Memory B cell (primary cell): ENCODE data around the gene TNRC6C.

ENCODE experiments used
- ATAC-seq: fragments of 150-1000 bp; cut with Tn5 transposase; 2 replicates; pipeline ENCODE4 v1.10.0; 2021; ENCODE audit warnings: low read depth, mild to moderate bottlenecking, moderate library complexity
- DNase-seq, 2 donors: peaks; one replicate each; pipeline ENCODE4 v3.0.0; 2022; ENCODE audit warnings: low spot score in 2 of 2
- H3K27ac Mint-ChIP-seq: one replicate; pipeline ENCODE4 v1.8.0; 2022; ENCODE audit warnings: mild to moderate bottlenecking, moderate library complexity, mixed read lengths
- H3K27me3 Mint-ChIP-seq: one replicate; pipeline ENCODE4 v1.8.0; 2022; ENCODE audit warnings: mixed read lengths
- H3K36me3 Mint-ChIP-seq: one replicate; pipeline ENCODE4 v1.8.0; 2022; ENCODE audit warnings: mild to moderate bottlenecking, mixed read lengths
- H3K4me1 Mint-ChIP-seq: one replicate; pipeline ENCODE4 v1.8.0; 2022; ENCODE audit warnings: mixed read lengths
- H3K4me3 Mint-ChIP-seq: one replicate; pipeline ENCODE4 v1.8.0; 2022; ENCODE audit warnings: mild to moderate bottlenecking, moderate library complexity, mixed read lengths
- H3K9me3 Mint-ChIP-seq: one replicate; pipeline ENCODE4 v1.8.0; 2022; ENCODE audit warnings: mixed read lengths

The TNRC6C gene

GRCh38 chr17:78020717-78021108, 62.2 kb downstream of the TNRC6C start:
- H3K27me3 Mint-ChIP-seq: no peaks in the 10 kb centered on the region

DNA sequence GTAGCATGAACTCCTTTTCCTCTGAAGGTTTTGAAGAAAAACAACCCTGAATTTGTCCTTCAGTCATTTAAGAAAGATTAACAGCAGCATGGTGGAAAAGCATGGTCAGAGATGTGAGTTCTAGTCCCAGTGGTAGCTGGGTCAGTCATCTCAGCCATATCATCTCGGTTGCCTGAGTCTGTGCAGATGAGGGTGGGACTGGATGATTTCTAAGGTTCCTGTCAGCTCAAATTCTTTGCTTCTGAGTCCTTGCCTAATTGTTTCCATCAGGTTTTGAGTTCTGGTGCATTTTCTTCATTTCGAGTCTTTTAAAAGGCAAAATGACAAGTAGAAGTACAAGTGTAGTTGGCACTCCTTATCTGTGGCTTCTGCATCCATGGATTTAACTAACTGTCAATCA, 63.9 kb downstream of the TNRC6C start:
- no peaks in the 10 kb centered on the region for H3K27me3 Mint-ChIP-seq
- DNase-seq (no peak), ATAC-seq (no peak)
- H3K9me3 Mint-ChIP-seq: no peaks in the 10 kb centered on the region
- peaks cover 8% of the 10 kb centered on the region for H3K4me1 Mint-ChIP-seq
- H3K27ac Mint-ChIP-seq: no peak overlapping the region
- H3K36me3 Mint-ChIP-seq: peaks cover 6% of the 10 kb centered on the region
- H3K4me3 Mint-ChIP-seq: no peak overlapping the region

More at GRCh38 chr17:78020717-78021108, 62.2 kb downstream of the TNRC6C start:
- Mint-ChIP-seq H3K9me3 (no peaks in the 10 kb centered on the region), H3K36me3 (peaks cover 5% of the 10 kb centered on the region), H3K4me3 (no peak overlapping the region), H3K4me1 (peaks cover 8% of the 10 kb centered on the region), H3K27ac (no peak overlapping the region)
- ATAC-seq: no peak
- no peak for DNase-seq

GRCh38 chr17:78023042-78023441, 64.5 kb downstream of the TNRC6C start:
- DNase-seq (no peak), ATAC-seq (no peak)
- Mint-ChIP-seq H3K4me1 (peaks cover 8% of the 10 kb centered on the region), H3K27me3 (no peaks in the 10 kb centered on the region), H3K27ac (no peak overlapping the region), H3K4me3 (no peak overlapping the region), H3K36me3 (peaks cover 6% of the 10 kb centered on the region), H3K9me3 (no peaks in the 10 kb centered on the region)

DNA sequence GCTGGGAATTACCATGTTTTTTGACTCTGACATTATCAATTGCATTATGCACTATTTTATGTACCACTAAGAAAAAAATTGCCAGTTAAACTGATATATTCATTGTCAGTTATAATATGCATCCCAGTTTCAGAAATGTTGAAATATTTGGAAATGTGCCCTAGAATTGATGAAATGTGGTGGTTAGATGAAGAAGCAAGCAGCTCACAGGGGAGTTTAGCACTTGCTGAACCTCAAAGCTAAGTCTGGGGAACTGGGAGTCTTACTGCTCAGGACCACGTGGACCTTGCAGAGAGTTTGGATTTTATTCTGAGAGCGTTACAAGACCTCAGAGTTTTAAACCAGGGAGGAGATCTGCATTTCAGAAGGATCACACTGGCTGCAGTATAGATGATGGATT, 67.9 kb downstream of the TNRC6C start:
- no peak overlapping the region for H3K4me3 Mint-ChIP-seq
- DNase-seq: no peak
- ATAC-seq: no peak
- no peaks in the 10 kb centered on the region for H3K9me3 Mint-ChIP-seq
- peaks cover 4% of the 10 kb centered on the region for H3K36me3 Mint-ChIP-seq
- H3K27me3 Mint-ChIP-seq: no peaks in the 10 kb centered on the region
- no peaks in the 10 kb centered on the region for H3K4me1 Mint-ChIP-seq
- H3K27ac Mint-ChIP-seq: no peak overlapping the region

GRCh38 chr17:78027121-78027520, 68.6 kb downstream of the TNRC6C start:
- ATAC-seq (no peak), DNase-seq (no peak)
- no peaks in the 10 kb centered on the region for H3K4me1 Mint-ChIP-seq
- H3K4me3 Mint-ChIP-seq: no peak overlapping the region
- H3K36me3 Mint-ChIP-seq: peaks cover 6% of the 10 kb centered on the region
- no peaks in the 10 kb centered on the region for H3K9me3 Mint-ChIP-seq
- no peaks in the 10 kb centered on the region for H3K27me3 Mint-ChIP-seq
- H3K27ac Mint-ChIP-seq: no peak overlapping the region

DNA sequence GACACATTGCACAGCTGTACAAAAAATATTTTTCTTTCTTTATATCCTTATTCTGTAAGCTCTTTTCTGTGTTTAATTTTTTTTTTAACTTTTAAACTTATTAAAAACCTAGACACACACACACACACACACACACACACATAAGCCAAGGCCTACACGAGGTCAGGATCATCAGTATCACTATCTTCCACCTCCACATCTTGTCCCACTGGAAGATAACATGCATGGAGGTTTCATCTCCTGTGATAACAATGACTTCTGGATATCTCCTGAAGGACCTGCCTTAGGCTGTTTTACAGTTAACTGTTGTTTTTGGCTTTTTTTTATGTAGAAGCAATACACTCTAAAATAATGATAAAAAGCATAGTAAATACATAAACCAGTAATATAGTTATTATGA, 71.2 kb downstream of the TNRC6C start:
- no peak overlapping the region for H3K4me3 Mint-ChIP-seq
- ATAC-seq (no peak), DNase-seq (no peak)
- no peak overlapping the region for H3K27ac Mint-ChIP-seq
- peaks cover 18% of the 10 kb centered on the region for H3K36me3 Mint-ChIP-seq
- no peaks in the 10 kb centered on the region for H3K9me3 Mint-ChIP-seq
- H3K27me3 Mint-ChIP-seq: no peaks in the 10 kb centered on the region
- no peaks in the 10 kb centered on the region for H3K4me1 Mint-ChIP-seq

DNA sequence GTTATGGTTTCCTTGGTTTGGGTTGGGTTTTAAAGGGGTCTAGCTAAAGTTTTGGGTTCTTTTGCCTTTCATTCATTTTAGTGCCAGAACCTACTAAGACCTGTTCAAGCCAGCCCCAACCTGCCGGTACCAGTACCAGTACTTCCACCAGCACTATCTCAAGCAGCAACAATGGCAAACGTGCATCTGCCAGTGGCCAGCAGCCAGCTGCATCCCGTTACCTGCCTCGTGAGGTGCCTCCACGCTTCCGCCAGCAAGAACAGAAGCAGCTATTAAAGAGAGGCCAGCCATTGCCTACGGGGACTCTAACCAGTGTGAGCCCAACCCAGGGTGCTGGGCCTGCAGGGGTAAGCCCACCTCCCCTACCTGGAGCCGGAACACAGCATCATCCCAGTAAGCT, 72.9 kb downstream of the TNRC6C start:
- Mint-ChIP-seq H3K36me3 (peaks cover 19% of the 10 kb centered on the region), H3K27ac (no peak overlapping the region)
- ATAC-seq: no peak

DNA sequence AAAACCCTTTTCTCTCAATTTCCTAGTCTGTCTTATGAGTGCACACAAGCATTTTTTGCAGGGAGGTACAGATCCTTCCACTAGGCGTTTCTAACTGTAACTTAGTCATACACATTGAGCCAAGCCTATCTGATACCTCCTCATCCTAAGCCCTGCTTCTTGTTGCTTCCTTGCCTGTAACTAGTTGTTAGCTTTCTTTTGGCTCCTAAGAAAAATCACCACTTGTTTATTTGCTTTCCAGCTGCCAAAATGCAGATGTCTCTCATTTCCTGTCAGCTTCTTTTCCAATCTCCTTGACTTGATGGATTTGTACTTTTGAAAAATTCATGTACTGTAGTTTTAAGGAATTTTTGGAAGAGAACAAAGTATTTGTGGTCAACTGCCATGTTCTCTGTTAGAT, 73.7 kb downstream of the TNRC6C start:
- no peak overlapping the region for H3K4me3 Mint-ChIP-seq
- ATAC-seq: no peak

More for the DNA sequence above, 72.9 kb downstream of the TNRC6C start:
- Mint-ChIP-seq H3K27me3 (no peaks in the 10 kb centered on the region), H3K4me3 (no peak overlapping the region), H3K9me3 (no peaks in the 10 kb centered on the region), H3K4me1 (no peaks in the 10 kb centered on the region)
- DNase-seq: no peak

DNA sequence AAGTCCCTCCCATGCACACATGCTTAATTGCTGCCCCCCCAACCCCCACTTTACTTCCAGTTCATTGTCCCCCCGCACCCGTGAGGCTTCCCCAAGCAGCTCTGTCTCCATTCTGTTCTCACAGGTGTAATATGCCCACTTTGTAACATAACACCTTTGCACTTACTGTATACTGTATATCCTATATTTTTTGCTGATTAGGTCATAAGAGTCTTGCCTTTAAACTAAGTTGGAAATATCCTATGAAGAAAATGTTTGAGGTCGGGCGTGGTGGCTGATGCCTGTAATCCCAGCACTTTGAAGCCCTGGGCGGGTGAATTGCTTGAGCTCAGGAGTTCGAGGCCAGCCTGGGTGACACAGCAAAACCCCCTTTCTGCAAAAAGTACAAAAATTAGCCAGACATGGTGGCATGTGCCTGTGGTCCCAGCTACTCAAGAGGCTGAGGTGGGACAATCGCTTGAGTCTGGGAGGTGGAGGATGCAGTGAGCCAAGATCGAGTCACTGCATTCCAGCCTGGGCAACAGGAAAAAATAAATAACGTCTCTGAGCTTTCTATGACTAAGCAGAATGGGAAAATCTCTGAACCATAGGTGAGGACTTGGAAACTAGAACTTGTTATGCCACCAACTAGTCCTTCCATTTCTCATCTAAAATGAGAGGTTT, 76.1 kb downstream of the TNRC6C start:
- no peaks in the 10 kb centered on the region for H3K4me1 Mint-ChIP-seq
- no peak overlapping the region for H3K4me3 Mint-ChIP-seq
- H3K36me3 Mint-ChIP-seq: peaks cover 30% of the 10 kb centered on the region
- no peak overlapping the region for H3K27ac Mint-ChIP-seq
- no peaks in the 10 kb centered on the region for H3K27me3 Mint-ChIP-seq
- no peak for DNase-seq
- ATAC-seq: no peak
- no peaks in the 10 kb centered on the region for H3K9me3 Mint-ChIP-seq

More for the DNA sequence above, 73.7 kb downstream of the TNRC6C start:
- peaks cover 19% of the 10 kb centered on the region for H3K36me3 Mint-ChIP-seq
- H3K4me1 Mint-ChIP-seq: no peaks in the 10 kb centered on the region
- H3K27ac Mint-ChIP-seq: no peak overlapping the region
- H3K27me3 Mint-ChIP-seq: no peaks in the 10 kb centered on the region
- H3K9me3 Mint-ChIP-seq: no peaks in the 10 kb centered on the region
- no peak for DNase-seq

GRCh38 chr17:78037280-78037679, 78.8 kb downstream of the TNRC6C start:
- DNase-seq (no peak), ATAC-seq (no peak)
- H3K4me1 Mint-ChIP-seq: peaks cover 3% of the 10 kb centered on the region
- peaks cover 26% of the 10 kb centered on the region for H3K36me3 Mint-ChIP-seq
- H3K4me3 Mint-ChIP-seq: no peak overlapping the region
- H3K27ac Mint-ChIP-seq: peak overlapping the region; percentile 5
- H3K27me3 Mint-ChIP-seq: no peaks in the 10 kb centered on the region
- H3K9me3 Mint-ChIP-seq: no peaks in the 10 kb centered on the region

- ATAC-seq: no peak
- Mint-ChIP-seq H3K36me3 (peaks cover 28% of the 10 kb centered on the region), H3K27ac (no peak overlapping the region), H3K9me3 (no peaks in the 10 kb centered on the region), H3K4me3 (no peak overlapping the region), H3K27me3 (no peaks in the 10 kb centered on the region), H3K4me1 (peaks cover 11% of the 10 kb centered on the region)
- DNase-seq: no peak
Observed at GRCh38 chr17:78038748-78039288, 80.3 kb downstream of the TNRC6C start.

DNA sequence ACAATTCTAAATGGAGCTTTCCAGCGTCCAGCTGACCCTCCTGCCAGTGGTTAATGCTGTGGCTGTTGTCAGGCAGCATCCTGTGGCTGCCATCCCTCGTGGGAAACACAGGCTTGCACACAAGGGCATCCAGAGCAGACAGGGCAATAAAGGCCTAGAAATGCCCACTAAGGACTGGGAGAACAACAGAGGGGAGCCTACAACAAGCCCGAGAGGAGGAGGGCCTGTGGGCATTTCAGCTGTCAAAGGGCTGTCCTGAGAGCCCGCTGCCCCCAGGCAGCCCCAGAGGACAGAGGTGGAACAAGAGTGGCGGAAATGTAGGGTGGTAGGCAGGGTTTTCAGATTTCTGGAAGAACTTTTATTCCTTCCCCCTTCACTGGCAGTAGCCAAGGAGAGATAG, 81.1 kb downstream of the TNRC6C start:
- peaks cover 26% of the 10 kb centered on the region for H3K36me3 Mint-ChIP-seq

GRCh38 chr17:78040440-78041385, 82.2 kb downstream of the TNRC6C start:
- H3K9me3 Mint-ChIP-seq: no peaks in the 10 kb centered on the region
- peaks cover 27% of the 10 kb centered on the region for H3K36me3 Mint-ChIP-seq
- DNase-seq: peak; percentile 11 to 25
- peak; percentile 92 for ATAC-seq
- H3K4me1 Mint-ChIP-seq: peaks cover 11% of the 10 kb centered on the region
- H3K27me3 Mint-ChIP-seq: no peaks in the 10 kb centered on the region
- peak overlapping the region; percentile 82 for H3K4me3 Mint-ChIP-seq
- peak overlapping the region; percentile 70 for H3K27ac Mint-ChIP-seq

More for the DNA sequence above, 81.1 kb downstream of the TNRC6C start:
- Mint-ChIP-seq H3K27ac (no peak overlapping the region), H3K27me3 (no peaks in the 10 kb centered on the region), H3K4me1 (peaks cover 11% of the 10 kb centered on the region), H3K9me3 (no peaks in the 10 kb centered on the region), H3K4me3 (no peak overlapping the region)
- DNase-seq (no peak), ATAC-seq (no peak)
